Measurements from ENCODE around the gene GLA. TPM values are rescaled to one million over a fixed set of nuclear protein-coding genes. Genes with fewer than 3 reads are reported as not detected.

The GLA gene
- total and polyA plus RNA-seq, 2 of the 13 experiments (the other 11 are each of a cell fraction or from before 2014, with no cell fraction given), result 31.4 to 59.3 TPM

DNA sequence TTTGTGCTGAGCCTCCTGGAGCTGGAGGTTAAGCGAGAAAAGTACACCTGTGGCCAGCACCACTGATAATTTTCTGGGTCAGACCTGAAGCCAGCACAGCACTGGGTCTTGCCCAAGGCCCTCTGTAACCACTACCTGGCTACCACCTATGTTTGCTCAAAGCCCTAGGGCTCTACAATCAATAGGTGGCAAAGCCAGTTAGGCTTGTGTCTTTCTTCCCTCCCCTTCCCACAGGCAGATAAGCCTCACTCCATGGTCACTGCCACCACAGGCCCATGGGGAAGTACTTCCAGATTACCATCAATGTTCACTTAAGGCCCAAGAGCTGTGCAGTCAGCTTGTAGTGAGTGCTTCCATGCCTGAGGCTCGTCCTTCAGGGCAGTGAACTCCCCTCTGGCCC lies 42.4 kb upstream of the GLA start (continued):
- TF ChIP-seq, protein P1, sequence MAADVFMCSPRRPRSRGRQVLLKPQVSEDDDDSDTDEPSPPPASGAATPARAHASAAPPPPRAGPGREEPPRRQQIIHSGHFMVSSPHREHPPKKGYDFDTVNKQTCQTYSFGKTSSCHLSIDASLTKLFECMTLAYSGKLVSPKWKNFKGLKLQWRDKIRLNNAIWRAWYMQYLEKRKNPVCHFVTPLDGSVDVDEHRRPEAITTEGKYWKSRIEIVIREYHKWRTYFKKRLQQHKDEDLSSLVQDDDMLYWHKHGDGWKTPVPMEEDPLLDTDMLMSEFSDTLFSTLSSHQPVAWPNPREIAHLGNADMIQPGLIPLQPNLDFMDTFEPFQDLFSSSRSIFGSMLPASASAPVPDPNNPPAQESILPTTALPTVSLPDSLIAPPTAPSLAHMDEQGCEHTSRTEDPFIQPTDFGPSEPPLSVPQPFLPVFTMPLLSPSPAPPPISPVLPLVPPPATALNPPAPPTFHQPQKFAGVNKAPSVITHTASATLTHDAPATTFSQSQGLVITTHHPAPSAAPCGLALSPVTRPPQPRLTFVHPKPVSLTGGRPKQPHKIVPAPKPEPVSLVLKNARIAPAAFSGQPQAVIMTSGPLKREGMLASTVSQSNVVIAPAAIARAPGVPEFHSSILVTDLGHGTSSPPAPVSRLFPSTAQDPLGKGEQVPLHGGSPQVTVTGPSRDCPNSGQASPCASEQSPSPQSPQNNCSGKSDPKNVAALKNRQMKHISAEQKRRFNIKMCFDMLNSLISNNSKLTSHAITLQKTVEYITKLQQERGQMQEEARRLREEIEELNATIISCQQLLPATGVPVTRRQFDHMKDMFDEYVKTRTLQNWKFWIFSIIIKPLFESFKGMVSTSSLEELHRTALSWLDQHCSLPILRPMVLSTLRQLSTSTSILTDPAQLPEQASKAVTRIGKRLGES (CRISPR knock-in tag; IDR thresholded peaks at IDR 0.05; ENCODE audit: borderline replicate concordance), result no peak
- TF ChIP-seq PHB2 (IDR thresholded peaks at IDR 0.05; ENCODE audit: partially characterized antibody) (no peak), ZNF891 (CRISPR knock-in tag; IDR thresholded peaks at IDR 0.05) (no peak), ZNF256 (CRISPR knock-in tag; conservative IDR thresholded peaks at IDR 0.05) (no peak), KLF6 (CRISPR knock-in tag; IDR thresholded peaks at IDR 0.05) (no peak)

DNA sequence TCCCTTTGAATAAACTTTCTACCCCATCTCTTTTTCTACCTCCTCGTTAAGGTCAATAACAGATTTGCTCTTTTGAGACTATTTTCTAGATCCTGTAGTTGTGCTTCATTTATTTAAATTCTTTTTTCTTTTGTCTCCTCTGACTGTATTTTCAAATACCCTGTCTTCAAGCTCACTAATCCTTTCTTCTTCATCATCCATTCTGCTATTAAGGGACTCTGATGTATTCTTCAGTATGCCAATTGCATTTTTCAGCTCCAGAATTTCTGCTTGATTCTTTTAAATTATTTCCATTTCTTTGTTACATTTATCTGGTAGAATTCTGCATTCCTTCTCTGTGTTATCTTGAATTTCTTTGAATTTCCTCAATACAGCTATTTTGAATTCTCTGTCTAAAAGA lies 41.6 kb upstream of the GLA start:
- Histone ChIP-seq H3K9me3 (ENCODE audit: low read length) (no peaks in the 10 kb centered on the region), H3K4me1 (ENCODE audit: insufficient read depth, low read length) (no peaks in the 10 kb centered on the region), H3K79me2 (ENCODE audit: insufficient read depth, low read length) (no peaks in the 10 kb centered on the region), H4K20me1 (ENCODE audit: insufficient read depth, low read length) (no peaks in the 10 kb centered on the region), H3K36me3 (replicated peaks in 1 of 2; ENCODE audit: control insufficient read depth in 1 of 2, insufficient read depth in 2 of 2, low read length in 2 of 2) (no peaks in the 10 kb centered on the region), H3K4me2 (ENCODE audit: low read depth, low read length) (no peak overlapping the region), H3K9ac (ENCODE audit: insufficient read depth, low read depth, low read length) (no peak overlapping the region), H3K27me3 (ENCODE audit: control insufficient read depth in 1 of 2, insufficient read depth in 2 of 2, low read length in 2 of 2) (no peaks in the 10 kb centered on the region), H3K27ac (ENCODE audit: extremely low read length, insufficient read depth, low read length) (no peak overlapping the region), H3K4me3 (replicated peaks in 1 of 3; ENCODE audit: insufficient read depth in 1 of 3, low read depth in 2 of 3, low read length in 3 of 3) (no peak overlapping the region), H2AFZ (ENCODE audit: low read length) (no peak overlapping the region)
- no peak for ATAC-seq
- CTCF ChIA-PET (ENCODE audit: low intra/inter-chr PET ratio, low total read pairs), result no interaction called here
- no peak for DNase-seq (ENCODE audit: low spot score)
- intact Hi-C loops (cut with micrococcal nuclease; ENCODE audit: unreplicated experiment) (no loop called here), in situ Hi-C loops (cut with HindIII; ENCODE audit: extremely low pct_ligation_motif_present, low pct_unique_long_range_greater_than_20kb) (no loop called here)
- TF ChIP-seq HMG20A (CRISPR knock-in tag; IDR thresholded peaks at IDR 0.05; ENCODE audit: borderline replicate concordance), result no peak
- no peak for TF ChIP-seq ZNF616 (CRISPR knock-in tag; IDR thresholded peaks at IDR 0.05; ENCODE audit: low read depth)
- TF ChIP-seq ZNF850 (CRISPR knock-in tag; conservative IDR thresholded peaks at IDR 0.05), result no peak
- TF ChIP-seq, protein P2, sequence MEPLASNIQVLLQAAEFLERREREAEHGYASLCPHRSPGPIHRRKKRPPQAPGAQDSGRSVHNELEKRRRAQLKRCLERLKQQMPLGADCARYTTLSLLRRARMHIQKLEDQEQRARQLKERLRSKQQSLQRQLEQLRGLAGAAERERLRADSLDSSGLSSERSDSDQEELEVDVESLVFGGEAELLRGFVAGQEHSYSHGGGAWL (CRISPR knock-in tag; IDR thresholded peaks at IDR 0.05), result no peak
- TF ChIP-seq ZSCAN29 (CRISPR knock-in tag; conservative IDR thresholded peaks at IDR 0.05), result no peak
- no peak for TF ChIP-seq HOXA3 (CRISPR knock-in tag; IDR thresholded peaks at IDR 0.05)
- no peak for TF ChIP-seq KLF6 (CRISPR knock-in tag; IDR thresholded peaks at IDR 0.05)
- TF ChIP-seq, protein P3, sequence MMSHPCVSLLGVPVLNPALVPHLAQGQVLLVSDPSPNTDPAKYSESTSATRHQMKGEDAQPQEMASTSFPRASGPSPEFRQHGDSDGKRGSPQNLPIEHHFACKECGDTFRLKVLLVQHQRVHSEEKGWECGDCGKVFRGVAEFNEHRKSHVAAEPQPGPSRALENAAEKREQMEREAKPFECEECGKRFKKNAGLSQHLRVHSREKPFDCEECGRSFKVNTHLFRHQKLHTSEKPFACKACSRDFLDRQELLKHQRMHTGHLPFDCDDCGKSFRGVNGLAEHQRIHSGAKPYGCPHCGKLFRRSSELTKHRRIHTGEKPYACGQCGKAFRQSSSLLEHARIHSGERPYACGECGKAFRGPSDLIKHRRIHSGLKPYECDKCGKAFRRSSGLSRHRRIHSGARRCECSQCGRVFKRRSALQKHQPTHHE (CRISPR knock-in tag; IDR thresholded peaks at IDR 0.05; ENCODE audit: borderline replicate concordance), result no peak
- no peak for TF ChIP-seq ZNF382 (CRISPR knock-in tag; IDR thresholded peaks at IDR 0.05; ENCODE audit: borderline replicate concordance)
- TF ChIP-seq, protein P4, sequence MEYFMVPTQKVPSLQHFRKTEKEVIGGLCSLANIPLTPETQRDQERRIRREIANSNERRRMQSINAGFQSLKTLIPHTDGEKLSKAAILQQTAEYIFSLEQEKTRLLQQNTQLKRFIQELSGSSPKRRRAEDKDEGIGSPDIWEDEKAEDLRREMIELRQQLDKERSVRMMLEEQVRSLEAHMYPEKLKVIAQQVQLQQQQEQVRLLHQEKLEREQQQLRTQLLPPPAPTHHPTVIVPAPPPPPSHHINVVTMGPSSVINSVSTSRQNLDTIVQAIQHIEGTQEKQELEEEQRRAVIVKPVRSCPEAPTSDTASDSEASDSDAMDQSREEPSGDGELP (IDR thresholded peaks at IDR 0.05; ENCODE audit: borderline replicate concordance, low read depth), result no peak
- TF ChIP-seq GTF3A (CRISPR knock-in tag; conservative IDR thresholded peaks at IDR 0.05), result no peak
- no peak for TF ChIP-seq FOXK2 (IDR thresholded peaks at IDR 0.05)
- FAIRE-seq, result no peak
- BruUV-seq (replicated peaks), result no TSS peak
- POLR2A ChIA-PET, result no interaction called here
- 95% methylated on average over 1 of the region's 1 CpG for WGBS (ENCODE audit: low lambda C conversion rate)

All from HepG2 (cell line).